22Rv1 (cell line): Measurements from ENCODE around the gene NEIL3.

Experiments used
- CTCF ChIP-seq: fragments of 450-650 bp; IDR thresholded peaks from 2 replicates; pipeline ENCODE4 v1.5.1; 2017; ENCODE audit warnings: mild to moderate bottlenecking
- ZFX ChIP-seq: fragments of 450-650 bp; IDR thresholded peaks from 2 replicates; pipeline ENCODE4 v1.6.1; 2017; ENCODE audit warnings: antibody characterized with exemption, borderline replicate concordance

GRCh38 chr4:177369372-177369771 is 59.7 kb downstream of the NEIL3 start:
- TF ChIP-seq CTCF (no peak), ZFX (no peak)
